ENCODE results near the gene CLTA. TPM values are rescaled to one million over a fixed set of nuclear protein-coding genes. Genes with fewer than 3 reads are reported as not detected.
A peak's percentile ranks its signal among the peaks of the same experiment; 100 is the strongest.

The CLTA gene
- 222 and 224 TPM in 2 replicates for total RNA-seq
- long read RNA-seq, transcript CLTA-202 (5 exons, 1,073 nt): major isoform, 83 of 89 reads
- long read RNA-seq, partial matches to known transcripts: 0 of 89 reads
- long read RNA-seq, other reads (novel, unspliced or antisense): 5 of 89 reads

GRCh38 chr9:36190388-36191289 is at the start of gene CLTA:
Gene CLTA, plus strand, starts transcription at chr9:36190921. Its CDS starts 136 bp downstream, at chr9:36191057.
- H3K4me3 Mint-ChIP-seq: peak within 1 kb of the TSS; percentile 93
- peaks cover 5% of the 10 kb centered on the region for H3K36me3 Mint-ChIP-seq (ENCODE audit: low read depth)
- H3K4me1 Mint-ChIP-seq: peaks cover 50% of the 10 kb centered on the region
- peaks cover 9% of the 10 kb centered on the region for H3K27me3 Mint-ChIP-seq (ENCODE audit: low read depth)
- peak; percentile 87 for DNase-seq (ENCODE audit: low read depth, low spot score)
- peak; percentile 66 for TF ChIP-seq CTCF (conservative IDR thresholded peaks at IDR 0.05)
- H3K27ac Mint-ChIP-seq (ENCODE audit: unreplicated experiment): peak within 1 kb of the TSS; percentile 91
- no peaks in the 10 kb centered on the region for H3K9me3 Mint-ChIP-seq

GRCh38 chr9:36141288-36141687 is 49.4 kb upstream of the CLTA start:
- H3K4me1 Mint-ChIP-seq: peaks cover 15% of the 10 kb centered on the region
- peaks cover 18% of the 10 kb centered on the region for H3K27me3 Mint-ChIP-seq (ENCODE audit: low read depth)

GRCh38 chr9:36141761-36142160 is 49.0 kb upstream of the CLTA start:
- Mint-ChIP-seq H3K4me3 (peak overlapping the region; percentile 23), H3K4me1 (peaks cover 15% of the 10 kb centered on the region), H3K36me3 (ENCODE audit: low read depth) (peaks cover 15% of the 10 kb centered on the region), H3K9me3 (peaks cover 9% of the 10 kb centered on the region), H3K27ac (ENCODE audit: unreplicated experiment) (no peak overlapping the region), H3K27me3 (ENCODE audit: low read depth) (peaks cover 18% of the 10 kb centered on the region)
- no peak for DNase-seq (ENCODE audit: low read depth, low spot score)
- no peak for TF ChIP-seq CTCF (conservative IDR thresholded peaks at IDR 0.05)

More at GRCh38 chr9:36141288-36141687, 49.4 kb upstream of the CLTA start:
- no peak overlapping the region for H3K4me3 Mint-ChIP-seq
- no peak for TF ChIP-seq CTCF (conservative IDR thresholded peaks at IDR 0.05)
- no peak overlapping the region for H3K27ac Mint-ChIP-seq (ENCODE audit: unreplicated experiment)
- H3K36me3 Mint-ChIP-seq (ENCODE audit: low read depth): peaks cover 14% of the 10 kb centered on the region
- peaks cover 9% of the 10 kb centered on the region for H3K9me3 Mint-ChIP-seq
- no peak for DNase-seq (ENCODE audit: low read depth, low spot score)

- no peak for TF ChIP-seq CTCF (conservative IDR thresholded peaks at IDR 0.05)
- H3K4me3 Mint-ChIP-seq: no peak overlapping the region
- peaks cover 9% of the 10 kb centered on the region for H3K9me3 Mint-ChIP-seq
- H3K27me3 Mint-ChIP-seq (ENCODE audit: low read depth): peaks cover 10% of the 10 kb centered on the region
- no peak for DNase-seq (ENCODE audit: low read depth, low spot score)
- peaks cover 7% of the 10 kb centered on the region for H3K4me1 Mint-ChIP-seq
- no peak overlapping the region for H3K27ac Mint-ChIP-seq (ENCODE audit: unreplicated experiment)
- peaks cover 15% of the 10 kb centered on the region for H3K36me3 Mint-ChIP-seq (ENCODE audit: low read depth)
Observed at GRCh38 chr9:36142510-36143244, 48.0 kb upstream of the CLTA start.

GRCh38 chr9:36143245-36143641 is 47.5 kb upstream of the CLTA start:
- no peak overlapping the region for H3K27ac Mint-ChIP-seq (ENCODE audit: unreplicated experiment)
- H3K4me1 Mint-ChIP-seq: peaks cover 4% of the 10 kb centered on the region
- H3K4me3 Mint-ChIP-seq: no peak overlapping the region
- DNase-seq (ENCODE audit: low read depth, low spot score): no peak
- peaks cover 9% of the 10 kb centered on the region for H3K9me3 Mint-ChIP-seq
- no peak for TF ChIP-seq CTCF (conservative IDR thresholded peaks at IDR 0.05)
- peaks cover 6% of the 10 kb centered on the region for H3K27me3 Mint-ChIP-seq (ENCODE audit: low read depth)
- H3K36me3 Mint-ChIP-seq (ENCODE audit: low read depth): peaks cover 15% of the 10 kb centered on the region
